ENCODE measurements around the gene SCG2. TPM values are rescaled to one million over a fixed set of nuclear protein-coding genes. Genes with fewer than 3 reads are reported as not detected.

Gene SCG2
- total and polyA plus RNA-seq, 2 experiments from 2014 or later = under 0.01 to 0.60 TPM

GRCh38 chr2:223634238-223634637 is 32.1 kb upstream of the SCG2 start:
- in situ Hi-C loops (cut with MboI) = no loop called here
- Histone ChIP-seq H3K27me3 (replicated peaks; ENCODE audit: insufficient read depth) (no peaks in the 10 kb centered on the region), H3K27ac (no peak overlapping the region), H3K36me3 (ENCODE audit: low read depth) (no peaks in the 10 kb centered on the region), H3K4me1 (ENCODE audit: insufficient read depth) (peaks cover 4% of the 10 kb centered on the region; the same call in 1 of the 2 replicates), H2AFZ (no peak overlapping the region), H3K79me2 (ENCODE audit: insufficient read depth) (no peaks in the 10 kb centered on the region), H3F3A (ENCODE audit: insufficient read depth) (no peaks in the 10 kb centered on the region), H3K9me3 (ENCODE audit: low read depth) (no peaks in the 10 kb centered on the region), H3K9me2 (ENCODE audit: insufficient read depth) (no peaks in the 10 kb centered on the region), H3K4me3 (no peak overlapping the region), H4K20me1 (ENCODE audit: insufficient read depth) (no peaks in the 10 kb centered on the region), H3K4me2 (ENCODE audit: unreplicated experiment) (no peak overlapping the region), H3K9ac (no peak overlapping the region)
- TF ChIP-seq EZH2phosphoT487 (IDR thresholded peaks at IDR 0.05; ENCODE audit: insufficient read depth, low read depth) = no peak
- no peak for TF ChIP-seq EZH2 (IDR thresholded peaks at IDR 0.05; ENCODE audit: insufficient read depth, poor library complexity, severe bottlenecking)
- WGBS, 2 experiments (ENCODE audit: low coverage in 1 of 2, low lambda C conversion rate in 2 of 2, missing lambda C conversion rate in 2 of 2) = 69 to 74% methylated on average over 3 of the region's 3 CpGs
- DNase-seq = no peak

- H3K9me3 ChIP-seq (ENCODE audit: low read depth) = no peaks in the 10 kb centered on the region
- no peaks in the 10 kb centered on the region for H3F3A ChIP-seq (ENCODE audit: insufficient read depth)
- no peak for DNase-seq
- no peaks in the 10 kb centered on the region for H3K27me3 ChIP-seq (replicated peaks; ENCODE audit: insufficient read depth)
- H3K4me2 ChIP-seq (ENCODE audit: unreplicated experiment) = no peak overlapping the region
- no peaks in the 10 kb centered on the region for H4K20me1 ChIP-seq (ENCODE audit: insufficient read depth)
- H2AFZ ChIP-seq = no peak overlapping the region
- TF ChIP-seq EZH2 (IDR thresholded peaks at IDR 0.05; ENCODE audit: insufficient read depth, poor library complexity, severe bottlenecking) (no peak), EZH2phosphoT487 (IDR thresholded peaks at IDR 0.05; ENCODE audit: insufficient read depth, low read depth) (no peak)
- H3K79me2 ChIP-seq (ENCODE audit: insufficient read depth) = no peaks in the 10 kb centered on the region
- H3K27ac ChIP-seq = no peak overlapping the region
- no peaks in the 10 kb centered on the region for H3K36me3 ChIP-seq (ENCODE audit: low read depth)
- H3K4me1 ChIP-seq (ENCODE audit: insufficient read depth) = peaks cover 4% of the 10 kb centered on the region; the same call in 1 of the 2 replicates
- H3K4me3 ChIP-seq = no peak overlapping the region
- no peak overlapping the region for H3K9ac ChIP-seq
- no peaks in the 10 kb centered on the region for H3K9me2 ChIP-seq (ENCODE audit: insufficient read depth)
- 60 to 66% methylated on average over 6 of the region's 6 CpGs for WGBS, 2 experiments (ENCODE audit: low coverage in 1 of 2, low lambda C conversion rate in 2 of 2, missing lambda C conversion rate in 2 of 2)
- in situ Hi-C loops (cut with MboI) = no loop called here
These were observed 31.5 kb upstream of the SCG2 start for GRCh38 chr2:223633656-223634055.

GRCh38 chr2:223632826-223633225 is 30.7 kb upstream of the SCG2 start:
- H3K79me2 ChIP-seq (ENCODE audit: insufficient read depth) = no peaks in the 10 kb centered on the region
- H3K4me2 ChIP-seq (ENCODE audit: unreplicated experiment) = no peak overlapping the region
- DNase-seq = no peak
- no peaks in the 10 kb centered on the region for H3K9me3 ChIP-seq (ENCODE audit: low read depth)
- no peaks in the 10 kb centered on the region for H3K9me2 ChIP-seq (ENCODE audit: insufficient read depth)
- 86 to 95% methylated on average over 2 of the region's 2 CpGs for whole genome bisulfite sequencing, 2 experiments (ENCODE audit: low coverage in 1 of 2, low lambda C conversion rate in 2 of 2, missing lambda C conversion rate in 2 of 2)
- no peak for TF ChIP-seq EZH2phosphoT487 (IDR thresholded peaks at IDR 0.05; ENCODE audit: insufficient read depth, low read depth)
- TF ChIP-seq EZH2 (IDR thresholded peaks at IDR 0.05; ENCODE audit: insufficient read depth, poor library complexity, severe bottlenecking) = no peak
- H3K36me3 ChIP-seq (ENCODE audit: low read depth) = no peaks in the 10 kb centered on the region
- no peak overlapping the region for H3K9ac ChIP-seq
- H3K27ac ChIP-seq = no peak overlapping the region
- H3K27me3 ChIP-seq (replicated peaks; ENCODE audit: insufficient read depth) = no peaks in the 10 kb centered on the region
- H3K4me3 ChIP-seq = no peak overlapping the region
- in situ Hi-C loops (cut with MboI) = no loop called here
- H3F3A ChIP-seq (ENCODE audit: insufficient read depth) = no peaks in the 10 kb centered on the region
- H2AFZ ChIP-seq = no peak overlapping the region
- H4K20me1 ChIP-seq (ENCODE audit: insufficient read depth) = no peaks in the 10 kb centered on the region
- H3K4me1 ChIP-seq (ENCODE audit: insufficient read depth) = peaks cover 4% of the 10 kb centered on the region; the same call in 1 of the 2 replicates

- peak; percentile 62 for DNase-seq
- H3K4me3 ChIP-seq = no peak overlapping the region
- H4K20me1 ChIP-seq (ENCODE audit: insufficient read depth) = no peaks in the 10 kb centered on the region
- no peak for TF ChIP-seq EZH2 (IDR thresholded peaks at IDR 0.05; ENCODE audit: insufficient read depth, poor library complexity, severe bottlenecking)
- TF ChIP-seq EZH2phosphoT487 (IDR thresholded peaks at IDR 0.05; ENCODE audit: insufficient read depth, low read depth) = no peak
- H3K4me1 ChIP-seq (ENCODE audit: insufficient read depth) = peaks cover 9% of the 10 kb centered on the region
- H2AFZ ChIP-seq = no peak overlapping the region
- H3K9me3 ChIP-seq (ENCODE audit: low read depth) = no peaks in the 10 kb centered on the region
- H3K79me2 ChIP-seq (ENCODE audit: insufficient read depth) = no peaks in the 10 kb centered on the region
- in situ Hi-C loops (cut with MboI) = no loop called here
- no peak overlapping the region for H3K4me2 ChIP-seq (ENCODE audit: unreplicated experiment)
- no peaks in the 10 kb centered on the region for H3F3A ChIP-seq (ENCODE audit: insufficient read depth)
- H3K9me2 ChIP-seq (ENCODE audit: insufficient read depth) = no peaks in the 10 kb centered on the region
- H3K36me3 ChIP-seq (ENCODE audit: low read depth) = no peaks in the 10 kb centered on the region
- H3K27ac ChIP-seq = no peak overlapping the region
- H3K27me3 ChIP-seq (replicated peaks; ENCODE audit: insufficient read depth) = no peaks in the 10 kb centered on the region
- no peak overlapping the region for H3K9ac ChIP-seq
- WGBS, 2 experiments (ENCODE audit: low coverage in 1 of 2, low lambda C conversion rate in 2 of 2, missing lambda C conversion rate in 2 of 2) = 9 to 17% methylated on average over 2 of the region's 2 CpGs
These were observed 24.6 kb upstream of the SCG2 start for GRCh38 chr2:223626716-223627115.

- DNase-seq = no peak
- no peaks in the 10 kb centered on the region for H4K20me1 ChIP-seq (ENCODE audit: insufficient read depth)
- in situ Hi-C loops (cut with MboI) = no loop called here
- no peak overlapping the region for H3K4me3 ChIP-seq
- H3K27ac ChIP-seq = no peak overlapping the region
- no peaks in the 10 kb centered on the region for H3K9me2 ChIP-seq (ENCODE audit: insufficient read depth)
- no peaks in the 10 kb centered on the region for H3K27me3 ChIP-seq (replicated peaks; ENCODE audit: insufficient read depth)
- H3K4me2 ChIP-seq (ENCODE audit: unreplicated experiment) = no peak overlapping the region
- H3F3A ChIP-seq (ENCODE audit: insufficient read depth) = no peaks in the 10 kb centered on the region
- H3K79me2 ChIP-seq (ENCODE audit: insufficient read depth) = no peaks in the 10 kb centered on the region
- no peak overlapping the region for H2AFZ ChIP-seq
- peaks cover 9% of the 10 kb centered on the region for H3K4me1 ChIP-seq (ENCODE audit: insufficient read depth)
- no peak overlapping the region for H3K9ac ChIP-seq
- H3K36me3 ChIP-seq (ENCODE audit: low read depth) = no peaks in the 10 kb centered on the region
- TF ChIP-seq EZH2 (IDR thresholded peaks at IDR 0.05; ENCODE audit: insufficient read depth, poor library complexity, severe bottlenecking) (no peak), EZH2phosphoT487 (IDR thresholded peaks at IDR 0.05; ENCODE audit: insufficient read depth, low read depth) (no peak)
- no peaks in the 10 kb centered on the region for H3K9me3 ChIP-seq (ENCODE audit: low read depth)
- 19 to 27% methylated on average over 1 of the region's 1 CpG for WGBS, 2 experiments (ENCODE audit: low coverage in 1 of 2, low lambda C conversion rate in 2 of 2, missing lambda C conversion rate in 2 of 2)
These were observed 23.5 kb upstream of the SCG2 start for GRCh38 chr2:223625652-223626051.

Measured in GM23248 (cell line).